GM19025 (cell line): ENCODE data around the gene CLEC12A.

ENCODE experiments used
- ATAC-seq: cut with Tn5 transposase; IDR thresholded peaks from one replicate; pipeline ENCODE4 v1.9.1; 2021; ENCODE audit warnings: mild to moderate bottlenecking, low read depth, moderate library complexity; ENCODE audit not compliant: unreplicated experiment

CLEC12A gene

GRCh38 chr12:10031321-10031720 lies 60.1 kb downstream of the CLEC12A start:
- ATAC-seq: no peak

DNA sequence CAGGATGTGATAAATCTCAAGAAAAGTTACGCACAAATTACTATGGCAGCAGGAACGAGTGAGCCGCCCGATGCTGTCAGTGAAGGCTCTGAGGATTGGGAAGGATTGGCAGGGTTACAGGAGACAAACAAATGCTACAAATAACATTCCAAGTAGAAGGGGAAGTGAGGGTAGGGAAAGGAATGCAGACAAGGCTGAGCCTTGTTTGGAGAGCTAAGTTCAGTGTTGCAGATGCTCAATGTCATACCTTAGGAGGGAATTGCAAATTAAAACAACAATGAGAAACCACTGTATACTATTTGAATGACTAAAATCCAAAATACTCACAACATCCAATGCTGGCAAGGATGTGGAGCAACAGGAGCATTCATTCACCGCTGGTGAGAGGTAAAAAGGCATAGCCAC lies 60.6 kb downstream of the CLEC12A start:
- no peak for ATAC-seq

- no peak for ATAC-seq
Observed at GRCh38 chr12:10033783-10034545, 62.8 kb downstream of the CLEC12A start.
